CD4-positive, alpha-beta T cell treated with Interleukin-17A for 4 hours (primary cell): Measurements from ENCODE around the gene SRP9.

Experiments
- DNase-seq: peaks from one replicate; pipeline ENCODE4 v3.0.0-alpha.2; 2020; ENCODE audit warnings: mixed read lengths

SRP9 gene, protein sequence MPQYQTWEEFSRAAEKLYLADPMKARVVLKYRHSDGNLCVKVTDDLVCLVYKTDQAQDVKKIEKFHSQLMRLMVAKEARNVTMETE

DNA sequence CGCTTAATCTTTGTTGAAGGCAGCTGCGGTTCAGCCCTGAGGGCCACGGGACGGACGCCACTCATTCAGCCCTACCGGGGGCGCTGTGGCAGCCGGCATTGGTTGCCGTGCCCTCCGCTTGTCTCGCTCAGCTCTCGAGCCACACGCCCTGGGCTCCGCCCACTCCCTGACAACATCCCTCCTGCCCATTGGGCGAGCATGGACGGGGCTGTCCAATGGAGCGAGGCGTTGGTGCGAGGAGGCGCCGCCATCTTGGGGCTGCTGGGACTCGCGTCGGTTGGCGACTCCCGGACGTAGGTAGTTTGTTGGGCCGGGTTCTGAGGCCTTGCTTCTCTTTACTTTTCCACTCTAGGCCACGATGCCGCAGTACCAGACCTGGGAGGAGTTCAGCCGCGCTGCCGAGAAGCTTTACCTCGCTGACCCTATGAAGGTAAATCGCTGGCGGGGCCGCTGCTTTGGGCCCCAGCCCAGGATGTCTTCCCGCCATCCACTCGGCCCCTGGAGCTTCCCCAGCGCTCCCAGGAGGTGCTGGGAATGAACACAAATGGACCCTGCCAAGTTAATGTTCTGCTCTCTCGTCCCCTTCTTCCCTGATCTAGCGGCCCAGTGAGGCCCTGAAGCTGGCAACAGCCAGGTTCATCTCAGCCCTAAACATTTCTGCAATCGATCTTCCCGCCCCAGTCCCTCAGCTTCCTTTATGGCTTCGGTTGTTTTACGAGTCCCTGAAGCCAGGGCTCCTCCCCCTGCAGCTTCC lies at the start of gene SRP9:
TSS of gene SRP9 (plus strand) at position 244 of the 754 bp plus-strand sequence. CDS start at position 359, 115 bp downstream.
- DNase-seq = peak; percentile 99

DNA sequence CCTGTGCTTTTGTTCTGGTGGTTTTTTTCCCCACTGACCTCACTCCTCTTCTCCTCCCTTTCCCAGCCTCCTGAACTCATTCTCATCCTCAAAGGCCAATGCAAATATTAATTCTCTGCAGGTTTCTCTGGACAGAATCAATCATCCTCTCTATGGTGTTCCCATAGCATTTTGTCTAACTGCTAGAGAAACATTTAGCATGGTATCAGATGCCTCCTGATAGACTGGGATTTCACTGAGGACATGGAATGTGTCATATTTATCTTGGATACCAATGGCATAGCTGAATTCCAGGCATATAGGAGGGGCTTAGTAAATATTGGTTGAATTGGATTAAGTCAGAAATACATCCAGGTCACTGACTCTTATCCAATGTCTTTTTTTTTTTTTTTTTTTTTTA lies 46.1 kb upstream of the SRP9 start:
- DNase-seq = no peak

DNA sequence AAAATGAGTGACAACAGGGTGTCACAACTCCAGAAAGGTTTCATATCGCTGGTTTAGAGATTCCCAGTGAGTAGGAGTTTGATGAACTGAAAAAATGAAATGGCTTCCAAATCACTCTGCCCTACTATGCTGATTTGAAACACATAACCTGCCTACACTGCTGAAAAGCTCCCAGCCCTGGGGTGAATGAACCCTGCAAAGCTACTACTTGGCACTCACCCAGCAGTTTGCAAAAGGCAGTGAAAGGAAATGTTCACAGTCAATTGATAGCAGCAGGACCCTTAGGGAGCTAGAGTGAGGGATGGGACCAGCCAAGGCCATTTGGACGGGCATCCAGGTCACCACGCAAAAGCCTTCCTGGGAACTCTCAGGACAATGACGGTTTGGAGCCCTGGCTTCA lies 44.4 kb upstream of the SRP9 start:
- no peak for DNase-seq

DNA sequence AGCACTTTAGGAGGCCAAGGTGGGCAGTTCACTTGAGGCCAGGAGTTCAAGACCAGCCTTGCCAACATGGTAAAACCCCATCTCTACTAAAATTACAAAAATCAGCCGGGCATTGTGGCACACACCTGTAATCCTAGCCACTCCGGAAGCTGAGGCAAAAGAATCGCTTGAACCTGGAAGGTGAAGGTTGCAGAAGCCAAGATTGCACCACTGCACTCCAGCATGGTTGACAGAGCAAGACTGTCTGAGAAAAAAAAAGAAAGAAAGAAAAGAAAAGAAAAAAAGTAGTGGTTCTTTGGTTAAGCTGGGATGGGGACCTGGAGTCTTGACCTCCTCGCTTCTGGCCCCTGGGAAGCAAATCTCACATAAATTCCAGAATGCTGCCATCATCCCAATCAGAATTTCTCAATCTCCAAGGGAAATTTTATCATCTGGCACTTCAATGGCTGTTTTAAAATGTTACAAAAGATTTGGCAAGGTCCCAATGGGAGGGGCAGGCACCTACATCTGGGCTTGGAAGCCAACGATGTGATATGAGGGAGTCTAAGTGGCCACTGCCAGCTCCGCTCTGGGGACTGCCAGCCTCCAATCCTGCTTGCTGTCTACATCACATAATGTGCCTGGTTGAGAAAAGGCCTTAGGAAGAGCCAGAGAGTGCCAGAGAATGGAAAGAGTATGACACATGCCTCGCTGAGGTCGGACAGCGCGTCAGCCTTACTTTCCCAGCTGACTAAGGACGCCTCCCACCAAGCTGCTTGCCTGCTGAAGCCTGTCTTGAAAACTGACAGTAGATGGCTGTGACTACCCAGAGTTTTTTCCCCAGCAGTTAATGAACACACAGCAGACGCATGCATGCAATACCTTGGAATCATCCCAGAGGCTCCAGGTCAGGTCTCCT lies 42.1 kb upstream of the SRP9 start:
- no peak for DNase-seq

DNA sequence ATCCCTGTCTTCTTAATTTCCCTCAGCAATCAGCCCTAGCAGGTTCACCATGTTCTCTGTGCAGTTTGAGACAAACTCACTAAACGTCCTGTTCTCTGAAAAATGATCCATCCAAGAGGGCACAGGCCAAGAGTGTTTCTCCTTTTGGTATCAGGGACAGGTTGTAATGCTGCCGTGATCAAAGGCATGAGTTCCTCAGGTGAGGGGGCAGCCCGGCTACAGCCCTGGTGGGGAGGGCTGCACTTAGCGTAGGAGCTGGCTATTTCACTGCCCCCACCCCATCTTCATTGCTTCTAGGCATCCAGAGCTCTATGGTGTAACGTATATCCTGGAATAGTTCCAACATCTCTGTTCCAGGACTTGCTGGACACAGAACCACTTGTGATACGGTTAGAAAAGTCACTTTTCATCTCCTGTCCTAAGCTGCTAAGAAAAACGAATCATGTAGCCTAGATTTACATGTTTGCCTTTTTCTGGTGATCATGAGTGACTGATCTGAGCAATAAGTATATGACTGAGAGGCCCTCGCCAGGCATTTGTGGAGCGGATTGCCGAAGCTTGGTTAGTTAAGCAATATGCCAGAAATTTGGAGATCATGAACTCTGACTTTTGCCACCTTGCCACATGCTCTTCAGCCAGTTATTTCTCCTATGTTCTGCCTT lies 41.1 kb upstream of the SRP9 start:
- no peak for DNase-seq

DNA sequence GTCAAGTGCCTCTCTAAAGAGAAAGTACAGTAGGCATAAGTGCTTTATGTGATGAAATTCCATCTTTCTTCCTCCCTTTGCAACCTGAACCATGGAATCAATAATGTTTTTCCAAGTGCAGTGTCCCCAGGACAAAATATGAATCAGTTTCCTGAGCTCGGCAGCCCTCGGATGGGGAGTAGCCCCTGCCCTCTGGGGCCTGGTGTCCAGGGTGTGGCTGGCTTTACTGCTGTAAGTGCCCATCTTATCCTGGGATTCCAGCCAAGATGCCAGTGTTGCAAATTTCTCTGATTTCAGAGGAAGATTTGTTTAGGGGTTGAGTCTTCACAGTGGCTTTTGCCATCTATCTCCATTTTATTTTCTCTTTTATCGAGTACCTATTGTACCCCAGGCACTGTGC lies 40.5 kb upstream of the SRP9 start:
- no peak for DNase-seq

DNA sequence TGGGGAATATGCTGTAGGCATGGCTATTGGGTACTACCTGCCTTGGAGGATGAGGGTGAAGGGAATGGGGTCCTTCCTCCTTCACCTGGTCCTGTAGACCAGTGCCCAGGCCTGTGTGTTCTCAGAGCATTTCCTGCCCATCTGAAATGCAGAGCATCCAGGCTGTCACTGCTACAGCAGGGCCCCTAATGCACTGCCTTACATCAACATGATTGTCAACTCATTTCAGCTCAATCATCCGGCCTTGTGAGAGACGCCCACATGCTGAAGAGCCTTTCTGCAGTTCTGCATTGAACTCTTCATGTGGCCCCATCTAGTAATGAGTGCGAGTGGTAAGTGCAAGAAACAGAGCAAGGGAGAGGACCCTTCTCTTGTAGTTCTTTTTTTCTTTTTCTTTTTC lies 39.8 kb upstream of the SRP9 start:
- DNase-seq = no peak

DNA sequence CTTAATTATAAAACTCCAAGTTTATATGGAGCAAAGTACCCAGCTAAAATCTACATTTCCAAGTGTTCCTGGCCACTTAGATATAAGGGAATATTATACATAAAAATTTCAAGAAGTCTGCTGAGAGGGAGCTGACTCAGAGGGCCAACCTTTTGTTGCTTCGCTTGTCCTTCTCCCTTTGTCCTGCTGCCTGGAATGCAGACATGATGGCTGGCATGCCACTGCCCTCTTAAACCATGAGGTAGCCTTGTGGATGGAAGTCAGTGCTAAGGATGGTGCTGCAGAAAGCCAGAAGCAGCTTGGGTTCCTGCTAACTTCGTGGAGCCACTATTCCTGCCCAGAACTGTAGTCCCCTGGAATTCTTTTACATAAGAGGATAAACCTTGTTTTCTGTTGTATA lies 38.9 kb upstream of the SRP9 start:
- DNase-seq = no peak

DNA sequence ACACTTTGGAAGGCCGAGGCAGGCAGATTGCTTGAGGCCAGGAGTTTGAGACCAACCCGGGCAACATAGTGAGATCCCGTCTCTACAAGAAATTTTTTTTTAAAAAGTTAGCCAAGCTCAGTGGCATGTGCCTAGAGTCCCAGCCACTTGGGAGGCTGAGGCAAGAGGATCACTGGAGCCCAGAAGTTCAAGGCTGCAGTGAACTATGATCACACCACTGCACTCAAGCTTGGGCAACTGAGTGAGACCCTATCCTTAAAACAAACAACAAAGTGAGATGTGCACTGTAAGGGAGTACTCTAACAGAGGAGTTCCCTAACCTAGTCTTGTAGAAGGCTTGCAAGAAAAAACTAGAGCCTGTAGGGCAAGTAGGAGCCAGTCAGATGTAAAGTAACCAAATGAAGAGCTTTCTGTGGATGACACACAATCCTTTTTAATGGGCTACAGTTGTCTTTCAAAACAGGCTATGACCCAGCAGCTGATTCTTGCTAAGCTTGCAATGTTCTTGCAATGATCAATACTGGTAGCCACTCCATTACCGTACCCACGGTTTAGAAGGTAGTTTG lies 38.0 kb upstream of the SRP9 start:
- no peak for DNase-seq

DNA sequence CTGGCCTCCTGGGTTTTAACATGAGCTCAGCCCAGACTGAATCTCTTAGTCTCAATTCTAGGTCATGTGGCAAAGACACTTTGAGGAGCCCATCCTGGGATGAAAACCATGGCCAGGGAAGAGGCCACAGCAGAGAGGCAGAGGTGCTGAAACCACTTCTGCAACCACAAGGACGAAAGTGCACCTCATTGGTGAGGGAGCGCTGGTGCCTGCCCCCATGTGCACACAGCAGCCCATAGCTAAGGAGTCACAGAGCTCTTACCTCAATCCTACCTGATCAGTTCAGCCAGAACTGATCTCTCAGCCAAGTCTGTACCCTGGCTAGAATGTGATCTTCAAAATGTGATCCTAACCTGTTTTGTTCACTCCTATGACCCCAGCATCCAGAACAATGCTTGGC lies 32.9 kb upstream of the SRP9 start:
- no peak for DNase-seq

DNA sequence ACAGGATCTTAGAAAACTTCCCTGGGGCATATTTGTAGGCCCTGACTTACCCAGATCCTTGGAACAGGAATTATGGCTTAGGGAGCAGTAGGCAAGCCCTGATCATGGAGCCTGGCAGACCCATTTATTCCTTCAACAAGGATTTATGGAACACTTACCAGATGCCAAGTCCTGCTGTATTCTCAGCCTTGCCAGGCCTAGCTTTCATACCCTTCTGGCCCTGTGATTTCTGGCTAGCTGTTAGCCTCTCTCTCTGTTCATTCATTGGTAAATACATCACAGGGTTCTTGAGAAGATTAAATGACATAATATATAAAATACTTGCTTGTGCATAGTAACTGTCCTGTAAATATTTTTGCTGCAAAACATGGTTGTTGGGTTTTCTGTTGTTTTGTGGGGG lies 32.4 kb upstream of the SRP9 start:
- DNase-seq = no peak

DNA sequence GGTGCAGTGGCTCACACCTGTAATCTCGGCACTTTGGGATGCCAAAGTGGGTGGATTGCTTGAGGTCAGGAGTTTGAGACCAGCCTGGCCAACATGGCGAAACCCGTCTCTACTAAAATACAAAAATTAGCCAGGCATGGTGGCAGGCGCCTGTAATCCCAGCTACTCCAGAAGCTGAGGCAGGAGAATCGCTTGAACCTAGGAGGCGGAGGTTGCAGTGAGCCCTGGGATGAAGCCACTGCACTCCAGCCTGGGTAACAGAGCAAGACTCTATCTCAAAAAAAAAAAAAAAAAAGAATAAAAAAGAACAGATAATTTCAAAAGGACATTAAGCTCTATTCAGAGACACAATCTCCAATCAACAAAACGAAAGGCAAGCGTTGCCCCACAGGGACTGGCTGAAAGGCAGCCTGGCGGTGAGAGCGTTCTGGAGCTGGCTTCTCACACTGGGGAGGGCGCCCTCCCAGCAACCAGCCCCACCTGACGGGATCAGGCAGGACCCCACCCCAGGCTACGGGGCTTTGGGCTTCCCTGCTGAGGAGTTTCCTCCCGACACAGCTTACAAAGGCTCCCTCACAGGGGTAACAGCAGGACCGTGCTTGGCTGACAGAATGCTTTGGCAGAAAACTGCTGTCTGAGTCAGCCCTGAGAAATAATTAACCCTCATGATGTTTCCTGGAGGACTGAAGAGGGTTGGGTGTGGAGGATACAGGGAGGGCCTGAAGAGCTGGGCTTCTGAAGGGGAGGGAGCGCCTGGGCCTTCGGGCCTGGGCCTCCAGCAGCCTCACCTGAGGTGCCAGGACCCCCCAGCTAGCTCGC lies 31.1 kb upstream of the SRP9 start:
- DNase-seq = no peak

DNA sequence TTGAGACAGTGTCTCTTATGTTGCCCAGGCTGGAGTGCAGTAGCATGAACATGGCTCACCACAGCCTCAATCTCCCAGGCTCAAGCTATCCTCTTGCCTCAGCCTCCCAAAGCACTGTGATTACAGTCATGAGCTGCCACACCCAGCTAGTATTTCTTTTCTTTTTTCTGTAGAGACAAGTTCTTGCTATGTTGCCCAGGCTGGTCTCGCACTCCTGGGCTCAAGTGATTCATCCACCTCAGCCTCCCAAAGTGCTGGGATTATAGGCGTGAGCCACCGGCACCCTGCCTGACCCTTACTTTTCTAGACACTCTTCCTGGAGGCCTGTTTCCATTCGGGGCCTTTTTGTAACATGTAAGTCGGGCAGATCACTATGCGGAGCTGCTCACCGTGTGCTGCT lies 30.1 kb upstream of the SRP9 start:
- DNase-seq = no peak

DNA sequence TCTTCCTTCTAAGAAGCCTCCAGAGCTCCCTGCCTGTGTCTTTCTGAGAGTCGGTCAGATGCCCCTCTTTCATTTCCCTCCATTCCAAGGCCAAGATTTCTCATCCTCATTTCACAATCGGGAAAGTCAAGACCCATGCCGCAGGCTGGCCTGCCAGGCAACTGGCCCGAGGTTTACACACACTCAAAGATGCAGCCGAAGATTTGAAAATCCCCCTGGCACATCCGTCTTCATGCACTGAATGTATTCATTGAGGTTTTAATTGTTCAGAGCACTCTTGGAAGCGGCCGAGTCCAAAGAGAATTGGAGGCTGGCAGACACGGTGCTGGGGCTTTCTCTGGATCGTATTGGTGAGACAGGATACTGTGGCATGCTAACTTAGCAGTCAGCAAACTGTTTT lies 29.1 kb upstream of the SRP9 start:
- DNase-seq = no peak

DNA sequence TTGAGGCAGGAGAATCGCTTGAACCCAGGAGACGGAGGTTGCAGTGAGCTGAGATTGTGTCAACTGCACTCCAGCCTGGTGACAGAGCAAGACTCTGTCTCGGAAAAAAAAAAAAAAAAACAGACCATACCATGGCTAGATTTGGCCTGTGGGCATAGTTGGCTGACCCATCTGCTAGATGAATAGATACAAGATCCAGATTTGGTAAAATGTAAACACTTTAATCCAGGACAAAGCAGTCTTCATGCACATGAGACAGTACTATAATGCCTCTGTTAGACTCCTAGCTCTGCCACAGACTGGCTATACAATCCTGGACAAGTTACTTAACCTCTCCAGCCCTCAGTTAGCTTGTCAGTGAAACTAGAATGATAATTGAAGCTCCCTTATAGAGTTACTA lies 27.9 kb upstream of the SRP9 start:
- DNase-seq = no peak

DNA sequence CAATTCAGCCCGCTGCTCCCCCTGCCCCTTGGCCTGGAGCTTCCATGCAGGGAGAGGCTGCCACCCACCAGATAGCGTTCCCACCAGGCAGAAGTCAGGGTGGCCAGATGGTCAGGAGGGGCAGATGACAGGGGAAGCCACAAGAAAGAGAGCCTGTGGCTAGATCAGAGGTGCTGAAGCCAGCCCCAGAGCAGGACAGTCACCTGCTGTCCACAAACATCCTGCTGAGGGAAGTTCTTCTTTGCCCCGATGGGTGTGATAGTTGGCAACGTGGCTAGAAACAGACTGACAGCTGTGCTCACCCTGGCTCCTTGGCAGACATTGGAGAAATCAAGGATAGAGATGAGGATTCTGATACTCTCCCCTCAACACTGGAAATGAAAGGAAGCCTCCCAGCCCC lies 27.2 kb upstream of the SRP9 start:
- DNase-seq = no peak

DNA sequence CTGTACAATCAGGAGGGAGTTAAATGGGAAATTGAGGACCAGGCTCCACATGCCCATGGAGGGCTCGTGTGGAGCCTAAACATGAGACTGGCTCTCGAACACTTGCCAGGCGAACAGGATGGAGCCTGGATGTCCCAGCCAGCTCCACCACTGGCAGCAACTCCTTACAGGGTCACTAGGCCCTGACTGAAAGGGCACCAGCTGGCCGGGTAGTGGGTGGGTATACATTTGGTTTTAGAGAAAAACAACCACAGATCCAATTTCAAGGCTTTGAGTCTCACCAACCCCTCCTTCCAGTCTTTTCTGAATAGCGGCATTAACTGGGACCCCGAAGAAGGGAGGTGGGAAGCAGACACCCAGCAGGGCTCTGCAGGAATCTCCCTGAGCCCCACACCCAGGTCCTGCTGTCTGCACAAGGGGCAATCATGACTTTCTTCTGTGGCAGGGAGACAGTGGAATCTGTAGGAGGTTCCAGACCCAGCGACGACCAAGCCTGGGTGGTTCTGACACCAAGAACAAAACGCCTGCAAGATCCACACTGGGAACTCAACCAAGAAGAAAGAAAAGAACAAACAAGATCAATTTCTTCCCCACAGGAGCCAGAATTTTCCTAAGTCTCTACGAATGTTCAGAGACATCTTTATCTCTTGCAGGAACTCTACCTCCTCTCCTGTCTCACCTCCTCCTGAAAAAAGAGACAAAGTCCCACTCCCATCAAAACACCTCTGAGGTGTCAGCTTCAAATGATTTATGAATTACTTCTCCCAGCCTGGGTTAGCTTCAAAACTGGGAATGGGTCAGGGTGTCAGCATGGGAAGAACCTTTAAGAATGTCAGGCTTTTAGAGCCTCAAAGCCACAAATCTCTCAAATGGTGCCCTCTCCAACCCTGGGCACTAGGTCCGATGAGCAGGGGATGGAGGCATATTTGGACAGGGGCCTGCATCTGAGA lies 26.5 kb upstream of the SRP9 start:
- no peak for DNase-seq

DNA sequence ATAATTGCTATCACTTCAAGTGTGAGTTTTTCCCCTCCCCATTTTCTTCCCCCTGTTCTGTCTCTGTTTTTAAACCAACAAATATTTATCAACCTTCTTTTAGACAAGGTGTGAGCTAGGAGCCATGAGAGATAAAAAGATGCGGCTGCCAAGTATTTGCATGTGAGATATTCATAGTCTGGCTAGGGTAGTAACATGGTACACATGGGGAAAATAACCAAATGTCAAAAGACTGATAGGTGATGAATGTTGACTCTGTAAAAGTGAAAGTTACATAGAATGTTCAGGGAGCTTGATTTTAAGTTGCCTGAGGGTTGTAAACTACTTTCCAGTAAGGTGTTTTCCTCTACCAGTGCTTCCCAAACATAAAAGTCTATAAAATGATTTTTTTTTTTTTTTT lies 25.4 kb upstream of the SRP9 start:
- DNase-seq = no peak

DNA sequence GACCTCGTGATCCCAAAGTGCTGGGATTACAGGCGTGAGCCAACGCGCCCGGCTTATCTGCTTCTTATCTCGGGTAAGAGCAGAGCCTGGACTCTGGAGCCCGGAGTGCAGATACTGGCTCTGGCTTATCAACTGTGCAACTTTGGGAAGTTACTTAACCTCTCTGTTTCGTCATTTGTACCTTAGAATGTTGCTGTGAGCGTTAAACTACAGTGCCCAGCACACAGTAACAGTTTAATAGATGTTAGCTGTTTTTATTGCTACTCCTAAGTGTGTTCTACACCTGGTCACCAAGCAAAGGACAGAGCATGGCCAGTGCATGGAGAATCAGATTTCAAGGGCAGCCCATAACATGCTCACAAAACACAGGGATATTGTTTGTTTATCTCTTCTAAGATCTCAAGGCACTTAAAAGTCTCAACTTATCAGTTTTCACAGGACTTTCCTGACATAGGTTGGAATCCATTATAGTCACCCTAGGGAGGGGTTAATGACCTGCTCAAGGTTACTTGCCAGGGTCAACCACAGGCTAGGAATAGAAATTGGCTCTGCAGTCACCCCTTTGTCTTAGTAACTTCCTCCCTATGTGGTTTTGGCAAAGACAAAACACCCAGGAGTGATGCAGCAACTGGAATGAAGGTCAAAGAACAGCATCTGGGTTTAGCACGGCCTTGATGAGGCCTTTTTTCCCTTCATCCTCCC lies 22.5 kb upstream of the SRP9 start:
- no peak for DNase-seq

DNA sequence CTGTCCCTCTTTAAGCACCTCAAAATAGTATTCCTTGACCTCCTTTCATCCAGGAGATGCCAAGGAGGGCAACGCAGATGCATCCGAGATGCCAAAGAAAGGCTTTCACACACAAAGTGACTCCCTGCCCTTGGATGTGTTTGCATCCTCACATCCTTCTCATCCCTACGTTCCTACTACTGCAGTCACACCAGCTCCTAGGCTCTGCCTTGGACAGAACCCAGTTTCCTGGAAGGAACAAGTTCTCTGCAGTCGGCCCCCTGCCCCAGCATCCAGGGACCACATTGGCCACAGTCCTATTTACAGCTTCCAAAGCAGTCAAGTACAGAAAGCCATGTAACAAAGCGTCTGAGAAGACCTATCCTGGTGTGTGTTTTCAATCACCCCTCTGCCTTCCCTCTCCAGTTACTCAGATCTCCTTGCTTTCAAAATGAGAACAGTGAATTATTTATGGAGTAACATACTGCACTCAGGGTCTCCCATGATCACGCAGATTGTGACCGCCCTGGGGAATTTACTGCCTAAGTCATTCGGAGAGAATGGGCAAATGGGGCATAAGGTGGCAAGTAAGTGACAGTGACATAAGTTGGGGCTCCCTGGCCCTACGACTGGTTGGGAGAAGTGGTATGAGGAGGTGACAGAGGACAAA lies 21.8 kb upstream of the SRP9 start:
- no peak for DNase-seq
